A673 (cell line): ENCODE measurements around the gene CUTC.

Experiments
- EZH2 ChIP-seq: fragments of 200-600 bp; sonication (generic); IDR thresholded peaks from 2 replicates; pipeline ENCODE4 v1.6.1; 2017; ENCODE audit warnings: borderline replicate concordance, low read depth, mild to moderate bottlenecking, mixed read lengths, antibody characterized with exemption, low read length; ENCODE audit not compliant: poor library complexity, severe bottlenecking
- TF ChIP-seq, protein P1 (sequence below): fragments of 300-800, 200-600 bp; sonication (generic); conservative IDR thresholded peaks from 2 replicates; pipeline ENCODE4 v1.5.1; 2017; ENCODE audit warnings: low read depth, mild to moderate bottlenecking, antibody characterized with exemption, low read length, moderate library complexity, mixed read lengths

DNA sequence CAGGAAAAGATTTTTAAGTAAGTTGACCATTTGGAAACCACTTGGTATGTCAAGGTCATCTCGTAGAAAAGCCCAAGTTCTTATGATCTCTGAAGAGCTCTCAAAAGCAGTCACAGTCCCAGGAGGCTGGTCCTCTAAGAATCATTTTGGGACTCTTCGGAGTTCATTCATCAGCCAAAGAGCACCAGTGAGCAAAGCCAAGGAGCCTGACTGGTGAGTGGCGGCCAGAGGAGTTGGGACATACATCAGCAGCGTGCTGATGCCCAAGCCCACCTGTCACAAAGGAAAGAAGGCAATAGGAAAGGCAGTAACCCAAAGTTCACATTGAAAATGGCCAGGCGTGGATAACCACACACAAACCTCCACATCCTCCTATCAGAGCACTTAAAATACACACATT is 17.6 kb upstream of the CUTC start:
- TF ChIP-seq, protein P1, sequence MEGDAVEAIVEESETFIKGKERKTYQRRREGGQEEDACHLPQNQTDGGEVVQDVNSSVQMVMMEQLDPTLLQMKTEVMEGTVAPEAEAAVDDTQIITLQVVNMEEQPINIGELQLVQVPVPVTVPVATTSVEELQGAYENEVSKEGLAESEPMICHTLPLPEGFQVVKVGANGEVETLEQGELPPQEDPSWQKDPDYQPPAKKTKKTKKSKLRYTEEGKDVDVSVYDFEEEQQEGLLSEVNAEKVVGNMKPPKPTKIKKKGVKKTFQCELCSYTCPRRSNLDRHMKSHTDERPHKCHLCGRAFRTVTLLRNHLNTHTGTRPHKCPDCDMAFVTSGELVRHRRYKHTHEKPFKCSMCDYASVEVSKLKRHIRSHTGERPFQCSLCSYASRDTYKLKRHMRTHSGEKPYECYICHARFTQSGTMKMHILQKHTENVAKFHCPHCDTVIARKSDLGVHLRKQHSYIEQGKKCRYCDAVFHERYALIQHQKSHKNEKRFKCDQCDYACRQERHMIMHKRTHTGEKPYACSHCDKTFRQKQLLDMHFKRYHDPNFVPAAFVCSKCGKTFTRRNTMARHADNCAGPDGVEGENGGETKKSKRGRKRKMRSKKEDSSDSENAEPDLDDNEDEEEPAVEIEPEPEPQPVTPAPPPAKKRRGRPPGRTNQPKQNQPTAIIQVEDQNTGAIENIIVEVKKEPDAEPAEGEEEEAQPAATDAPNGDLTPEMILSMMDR = no peak
- TF ChIP-seq EZH2 = no peak
